ENCODE measurements around the gene TRPM2. TPM values are rescaled to one million over a fixed set of nuclear protein-coding genes. Genes with fewer than 3 reads are reported as not detected.

Gene TRPM2
- total and polyA plus RNA-seq, 2 donors (not counting 1 experiment from before 2014, with no cell fraction given): not detected

GRCh38 chr21:44420416-44421205 is 67.2 kb downstream of the TRPM2 start:
- Histone ChIP-seq H3K9me3 (ENCODE audit: control insufficient read depth, insufficient read depth, low read depth, low read length) (no peaks in the 10 kb centered on the region), H3K36me3 (ENCODE audit: control insufficient read depth, insufficient read depth, low read length) (no peaks in the 10 kb centered on the region), H3K27me3 (ENCODE audit: control insufficient read depth, insufficient read depth, low read length) (no peaks in the 10 kb centered on the region), H3K4me1 (ENCODE audit: control insufficient read depth, extremely low read depth, insufficient read depth, low read length) (no peaks in the 10 kb centered on the region), H3K4me2 (ENCODE audit: extremely low read depth, insufficient read depth, low read length) (no peak overlapping the region), H3K27ac (ENCODE audit: insufficient read depth, low read length) (no peak overlapping the region), H2AFZ (ENCODE audit: low read length) (no peak overlapping the region), H3K79me2 (ENCODE audit: control insufficient read depth, insufficient read depth, low read length) (no peaks in the 10 kb centered on the region), H3K4me3 (replicated peaks in 1 of 4; ENCODE audit: control extremely low read depth in 1 of 4, insufficient read depth in 1 of 4, low read depth in 3 of 4, low read length in 4 of 4) (no peak overlapping the region), H4K20me1 (ENCODE audit: control insufficient read depth, extremely low read depth, insufficient read depth, low read length) (no peaks in the 10 kb centered on the region), H3K9ac (ENCODE audit: insufficient read depth, low read length) (no peak overlapping the region)
- TF ChIP-seq CTCF (conservative IDR thresholded peaks at IDR 0.05 in 1 of 2, IDR thresholded peaks at IDR 0.05 in 1 of 2; ENCODE audit: low read depth in 1 of 2, low read length in 2 of 2): no peak
- TF ChIP-seq EZH2 (IDR thresholded peaks at IDR 0.05; ENCODE audit: low read length, missing control alignments): no peak
- DNase-seq (ENCODE audit: low read depth in 2 of 2): no peak

DNA sequence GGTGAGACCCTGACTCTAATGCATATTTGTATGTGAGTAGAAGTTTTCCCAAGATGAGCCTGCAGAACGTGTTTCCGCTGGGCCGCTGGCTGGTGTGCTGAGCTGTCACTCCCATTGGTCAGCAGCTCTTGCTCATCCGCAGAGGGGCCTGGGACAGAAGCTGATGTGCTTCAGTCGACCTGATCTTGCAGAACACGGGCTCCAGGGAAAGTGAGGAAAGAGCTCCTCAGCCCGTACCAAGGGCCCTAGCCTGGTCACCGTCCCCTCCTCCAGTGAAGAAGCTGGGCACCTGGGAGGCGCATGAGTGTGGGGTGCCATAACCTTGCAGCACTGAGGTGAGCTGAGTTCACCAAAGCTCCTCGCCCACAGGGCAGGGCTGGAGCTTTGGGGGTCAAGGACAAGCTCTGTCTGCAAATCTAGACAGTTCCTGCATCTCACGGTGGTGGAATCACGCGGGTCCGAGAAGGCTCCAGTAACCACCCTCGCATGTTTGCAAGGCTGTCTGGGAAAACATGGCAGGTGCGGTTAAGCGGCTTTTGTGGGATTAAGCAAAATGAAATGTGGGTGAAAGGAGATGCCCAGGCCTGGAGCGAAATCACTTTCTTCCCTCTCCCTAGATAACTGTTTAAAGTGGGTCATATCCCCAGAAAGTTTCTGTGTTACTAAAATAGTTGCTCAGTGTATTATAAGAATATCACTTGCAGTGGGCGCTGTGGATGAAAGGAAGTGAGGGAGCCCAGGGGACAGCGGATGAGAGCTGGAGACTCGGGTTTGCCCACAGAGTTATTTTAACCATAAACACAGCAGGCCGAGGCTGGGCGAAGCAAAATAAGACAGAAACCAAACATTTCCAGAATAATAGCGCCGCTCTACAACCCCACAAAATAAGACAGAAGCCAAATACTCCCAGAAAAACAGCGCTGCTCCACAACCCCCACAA is 68.8 kb downstream of the TRPM2 start:
- no peak for DNase-seq (ENCODE audit: low read depth in 2 of 2)
- H3K4me3 ChIP-seq (replicated peaks in 1 of 4; ENCODE audit: control extremely low read depth in 1 of 4, insufficient read depth in 1 of 4, low read depth in 3 of 4, low read length in 4 of 4): no peak overlapping the region
- no peaks in the 10 kb centered on the region for H3K9me3 ChIP-seq (ENCODE audit: control insufficient read depth, insufficient read depth, low read depth, low read length)

More for the DNA sequence above, 68.8 kb downstream of the TRPM2 start:
- Histone ChIP-seq H3K27ac (ENCODE audit: insufficient read depth, low read length) (no peak overlapping the region), H3K27me3 (ENCODE audit: control insufficient read depth, insufficient read depth, low read length) (no peaks in the 10 kb centered on the region), H3K4me1 (ENCODE audit: control insufficient read depth, extremely low read depth, insufficient read depth, low read length) (no peaks in the 10 kb centered on the region), H2AFZ (ENCODE audit: low read length) (no peak overlapping the region), H3K36me3 (ENCODE audit: control insufficient read depth, insufficient read depth, low read length) (no peaks in the 10 kb centered on the region), H3K4me2 (ENCODE audit: extremely low read depth, insufficient read depth, low read length) (no peak overlapping the region), H3K9ac (ENCODE audit: insufficient read depth, low read length) (no peak overlapping the region), H4K20me1 (ENCODE audit: control insufficient read depth, extremely low read depth, insufficient read depth, low read length) (no peaks in the 10 kb centered on the region), H3K79me2 (ENCODE audit: control insufficient read depth, insufficient read depth, low read length) (no peaks in the 10 kb centered on the region)
- TF ChIP-seq EZH2 (IDR thresholded peaks at IDR 0.05; ENCODE audit: low read length, missing control alignments): no peak
- no peak for TF ChIP-seq CTCF (conservative IDR thresholded peaks at IDR 0.05 in 1 of 2, IDR thresholded peaks at IDR 0.05 in 1 of 2; ENCODE audit: low read depth in 1 of 2, low read length in 2 of 2)
